Renal pelvis (tissue), 4 donors: ENCODE data around the gene ST6GALNAC4. TPM values are rescaled to one million over a fixed set of nuclear protein-coding genes. Genes with fewer than 3 reads are reported as not detected.
"Not testable (repeated sequence)": the region's sequence is repeated elsewhere in the genome, so short reads cannot be mapped to it uniquely, and the experiment has no call there.

ENCODE experiments used
- DNase-seq: peaks from one replicate; pipeline ENCODE4 v3.0.0-alpha.2; 2013
- polyA plus RNA-seq, 3 donors: library from polyadenylated mRNA; unstranded; fragments of 120-200 nt; gene quantifications; one replicate each; pipeline ENCODE4 v1.2.1, GENCODE V29; 2013; ENCODE audit not compliant: insufficient read length in 3 of 3

ST6GALNAC4 gene
- polyA plus RNA-seq, 3 donors, result 13.5 to 17.2 (median 16.1) TPM

DNA sequence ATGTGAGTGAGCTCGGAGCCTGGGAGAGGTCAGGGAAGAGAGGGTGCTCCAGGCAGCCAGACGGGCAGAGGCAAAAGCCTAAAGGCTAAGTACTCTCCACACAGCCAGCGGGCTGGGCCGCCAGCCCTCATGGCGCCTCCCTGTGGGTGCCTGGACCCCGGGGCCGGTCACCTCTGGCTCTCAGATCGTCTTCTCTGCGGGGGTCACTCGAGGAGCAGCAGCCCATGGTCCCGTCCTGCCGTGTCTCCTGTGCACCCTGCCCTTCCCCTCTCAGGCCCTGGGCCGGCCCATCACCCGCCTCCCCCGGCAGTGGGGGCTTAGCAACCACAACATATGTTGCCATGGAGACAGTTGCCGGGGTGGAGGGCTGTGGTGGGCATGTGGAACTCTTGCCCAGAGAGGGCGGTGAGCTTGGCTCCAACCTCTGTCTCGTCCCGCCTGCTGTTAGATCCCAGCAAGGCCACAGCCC is 43.6 kb downstream of the ST6GALNAC4 start:
- DNase-seq, result no peak

DNA sequence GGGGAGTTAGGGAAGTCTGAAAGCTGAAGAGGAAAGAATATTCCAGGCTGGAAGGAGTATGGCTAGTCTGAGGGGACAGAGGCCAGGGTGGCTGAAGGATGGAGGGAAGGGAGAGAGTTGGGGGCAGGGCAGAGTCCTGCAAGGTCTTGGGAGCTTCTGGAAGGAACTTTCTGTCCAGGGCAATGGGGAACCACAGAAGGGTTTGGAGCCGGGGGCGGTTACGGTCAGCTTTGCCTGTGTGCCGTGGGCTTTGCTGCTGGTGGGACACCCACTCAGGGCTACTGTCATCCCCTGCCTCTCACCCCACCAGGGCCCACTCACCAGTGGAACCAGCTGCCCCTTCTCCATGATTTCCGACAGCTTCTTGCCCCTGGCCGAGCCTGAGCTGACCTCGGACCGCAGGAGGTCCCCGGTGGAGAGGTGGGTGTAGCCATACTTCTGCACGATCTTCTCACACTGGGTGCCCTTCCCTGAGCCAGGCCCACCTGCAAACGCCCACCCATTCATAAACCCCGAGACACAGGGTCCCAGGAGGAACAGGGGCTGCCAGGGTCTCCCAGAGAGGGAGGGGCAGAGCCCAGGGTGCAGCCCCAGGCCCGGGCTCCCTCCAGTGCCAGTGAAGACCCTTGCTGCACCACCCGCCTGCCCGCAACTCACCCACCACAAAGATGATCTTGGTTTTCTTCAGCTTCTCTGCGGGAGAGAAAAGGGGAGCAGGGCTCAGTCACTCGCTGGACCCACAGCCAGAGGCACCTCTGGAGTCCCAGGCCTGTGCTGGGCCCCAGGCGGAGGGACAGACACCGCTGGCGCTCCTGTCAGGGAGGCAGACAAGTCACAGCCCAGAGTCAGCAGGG is 44.2 kb downstream of the ST6GALNAC4 start:
- no peak for DNase-seq

DNA sequence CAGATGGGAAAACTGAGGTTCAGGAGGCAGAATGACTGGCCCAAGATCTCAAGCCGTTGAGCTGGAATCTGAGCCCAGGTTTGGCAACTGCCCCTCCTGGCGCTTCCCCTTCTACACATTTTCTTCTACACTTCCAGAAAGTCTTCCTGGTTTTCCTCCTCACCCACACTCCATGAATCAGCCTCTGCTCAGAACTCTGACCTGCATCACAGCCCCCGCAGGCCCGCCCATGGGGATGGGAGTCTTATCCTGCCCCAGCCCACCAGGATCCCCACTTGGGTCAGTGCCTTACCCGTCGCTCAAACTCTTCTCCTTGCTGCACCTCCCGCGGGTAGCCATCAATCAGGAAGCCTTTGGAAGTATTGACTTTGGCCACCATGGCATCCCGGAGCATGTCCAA is 45.3 kb downstream of the ST6GALNAC4 start:
- no peak for DNase-seq

DNA sequence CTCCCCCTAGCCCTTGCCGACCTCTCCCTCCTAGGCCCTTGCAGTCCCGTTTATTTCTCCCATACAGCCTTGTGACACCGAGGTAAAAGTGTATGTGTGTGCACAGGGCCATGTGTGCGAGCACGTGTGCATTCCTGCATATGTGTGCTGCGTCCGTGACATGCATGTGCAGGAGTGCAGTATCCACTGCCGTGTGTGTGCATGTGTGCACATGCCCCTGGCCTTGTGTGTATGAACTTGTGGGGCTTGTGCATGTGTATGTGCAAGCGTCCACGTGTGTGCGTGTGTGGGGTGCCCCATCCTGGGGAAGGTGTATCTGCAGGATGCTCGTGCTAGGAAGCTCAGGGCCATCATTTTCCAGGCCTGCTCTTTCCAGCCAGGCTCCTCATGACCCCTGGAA is 46.0 kb downstream of the ST6GALNAC4 start:
- DNase-seq, result no peak

DNA sequence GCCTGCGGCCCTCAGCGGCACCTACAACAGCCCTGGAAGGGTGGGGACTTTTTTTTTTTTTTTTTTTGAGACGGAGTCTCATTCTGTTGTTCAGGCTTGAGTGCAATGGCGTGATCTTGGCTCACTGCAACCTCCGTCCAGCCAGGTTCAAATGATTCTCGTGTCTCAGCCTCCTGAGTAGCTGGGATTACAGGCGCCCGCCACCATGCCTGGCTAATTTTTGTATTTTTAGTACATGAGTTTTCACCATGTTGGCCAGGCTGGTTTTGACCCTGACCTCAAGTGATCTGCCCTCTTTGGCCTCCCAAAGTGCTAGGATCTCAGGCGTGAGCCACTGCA is 46.7 kb downstream of the ST6GALNAC4 start:
- not testable (repeated sequence) for DNase-seq

DNA sequence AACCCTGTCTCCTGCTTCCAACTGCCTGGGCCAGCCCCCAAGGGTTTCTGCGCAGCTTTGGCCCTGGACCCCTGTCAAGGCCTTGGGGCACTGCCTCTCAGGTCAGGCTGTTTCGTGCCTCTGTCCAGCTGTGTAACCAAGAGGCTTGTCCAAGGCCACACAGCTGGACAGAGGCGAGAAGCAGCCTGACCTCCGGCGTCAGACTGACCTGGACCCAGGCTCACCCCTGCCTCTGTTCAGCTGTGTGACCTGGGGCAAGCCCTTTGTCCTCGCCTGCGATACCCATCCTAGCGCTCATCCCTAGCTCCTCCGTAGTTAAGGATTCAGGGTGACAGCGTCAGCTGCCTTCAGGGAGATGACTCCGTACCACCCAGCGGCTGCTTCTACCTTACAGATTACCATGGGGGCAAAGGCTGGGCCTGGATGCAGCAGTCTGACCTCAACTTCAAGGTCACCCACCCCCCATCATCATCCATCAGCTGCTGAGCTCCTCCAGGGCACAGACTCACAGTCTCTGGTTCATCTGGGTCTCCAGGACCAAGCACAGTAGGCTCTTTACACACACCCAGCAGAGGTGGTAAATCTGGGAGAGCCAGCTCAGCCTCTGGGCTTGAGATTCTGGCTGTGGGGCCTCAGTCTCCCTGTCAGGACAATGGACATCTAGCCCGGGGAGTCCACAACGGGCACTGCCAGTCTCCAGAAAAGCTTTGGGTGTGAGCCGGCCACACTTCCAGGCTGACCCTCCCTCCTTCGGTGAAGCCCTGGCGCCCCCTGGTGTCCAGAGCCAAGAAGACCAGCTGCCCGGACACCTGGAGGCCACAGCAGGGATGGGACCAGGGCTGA is 47.3 kb downstream of the ST6GALNAC4 start:
- DNase-seq, result peak; percentile 73

DNA sequence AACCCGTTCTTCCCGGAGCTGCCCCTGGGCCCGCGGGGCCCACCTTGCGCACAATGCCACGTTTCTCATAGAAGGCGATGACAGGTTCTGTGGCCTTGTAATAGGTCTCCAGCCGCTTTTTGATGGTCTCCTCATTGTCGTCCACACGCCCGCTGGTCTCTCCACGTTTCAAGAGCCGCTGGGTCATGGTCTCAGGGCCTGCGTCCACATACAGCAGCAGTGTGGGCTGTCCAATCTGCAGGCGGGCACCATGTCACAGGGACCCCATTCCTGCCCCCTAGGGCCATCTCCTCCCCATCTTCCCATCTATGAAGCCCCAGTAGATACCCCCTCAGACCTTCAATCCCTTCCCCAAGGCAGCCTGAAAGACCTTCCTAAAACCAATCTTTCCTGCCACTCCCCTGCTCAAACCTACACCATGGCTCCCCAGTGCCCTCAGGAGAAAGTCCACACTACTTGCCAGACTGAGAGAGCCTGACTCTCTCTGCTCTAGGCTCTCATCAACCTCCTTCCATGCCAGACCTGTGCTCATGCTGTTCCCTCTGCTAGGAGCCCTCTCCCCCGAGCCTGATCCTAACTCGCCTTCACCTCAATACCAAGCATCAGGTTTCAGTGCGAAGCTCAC is 48.5 kb downstream of the ST6GALNAC4 start:
- DNase-seq, result no peak

DNA sequence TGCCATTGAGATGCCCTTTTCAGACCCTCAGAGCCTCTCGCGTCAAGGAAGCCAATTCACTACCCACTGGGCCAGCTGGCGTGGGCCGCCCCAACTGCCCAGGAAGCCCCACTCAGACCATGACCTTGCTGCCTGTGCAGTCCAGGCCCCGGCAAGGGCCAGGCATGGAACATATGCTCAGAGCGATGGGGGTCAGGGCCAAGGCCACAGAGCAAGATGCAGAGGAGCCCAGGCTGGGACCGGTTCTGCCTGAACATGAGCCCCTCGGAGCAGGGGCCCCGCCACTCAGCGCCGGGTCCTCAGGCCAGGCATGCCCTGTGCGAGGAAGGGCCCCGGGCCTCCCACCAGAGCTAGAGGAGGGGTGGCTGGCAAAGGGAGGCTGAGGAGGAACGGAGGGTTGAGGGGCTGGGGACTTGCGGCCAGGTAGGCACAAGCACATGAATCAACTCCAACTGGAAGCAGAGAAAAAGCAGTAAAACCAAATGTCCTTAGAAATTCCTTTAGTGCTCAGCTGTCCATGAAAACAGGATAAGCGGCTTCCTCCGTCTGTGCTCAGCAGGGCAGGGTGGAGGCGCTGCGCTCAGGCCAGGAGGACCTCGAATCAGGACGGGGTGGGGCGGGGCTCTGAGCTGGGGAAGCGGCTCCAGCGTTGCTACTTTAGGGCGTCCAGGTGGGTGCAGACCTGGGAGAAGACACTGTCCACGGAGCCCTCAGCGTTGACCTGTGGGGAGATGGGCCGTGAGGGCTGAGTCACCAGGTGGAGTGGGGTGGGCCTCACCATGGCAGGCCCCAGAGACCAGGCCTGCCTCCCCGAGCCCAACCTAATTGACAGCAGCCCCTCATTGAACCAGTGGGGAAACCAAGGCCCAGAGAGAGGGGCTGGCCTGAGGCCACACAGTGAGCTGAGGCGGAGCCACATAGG is 49.2 kb downstream of the ST6GALNAC4 start:
- no peak for DNase-seq

DNA sequence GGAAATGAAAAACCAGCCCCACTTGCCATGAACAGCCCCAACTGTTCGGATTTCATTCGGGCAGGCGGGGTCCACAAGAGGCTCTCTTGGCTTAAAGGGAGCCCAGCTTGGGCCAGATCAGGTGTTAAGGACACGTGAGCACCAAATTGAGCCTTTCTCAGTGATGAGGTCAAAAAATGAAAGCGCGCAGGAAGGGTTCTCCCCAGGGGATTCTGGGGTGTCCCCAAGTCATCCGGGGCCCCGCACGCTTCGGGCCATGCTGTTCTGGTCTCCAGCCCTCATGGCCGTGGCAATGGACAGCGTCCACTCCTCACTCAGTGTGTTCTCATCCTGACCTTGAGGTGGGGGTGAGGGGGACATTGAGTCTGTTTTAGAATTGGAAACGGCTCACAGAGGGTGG is 50.3 kb downstream of the ST6GALNAC4 start:
- DNase-seq, result no peak

DNA sequence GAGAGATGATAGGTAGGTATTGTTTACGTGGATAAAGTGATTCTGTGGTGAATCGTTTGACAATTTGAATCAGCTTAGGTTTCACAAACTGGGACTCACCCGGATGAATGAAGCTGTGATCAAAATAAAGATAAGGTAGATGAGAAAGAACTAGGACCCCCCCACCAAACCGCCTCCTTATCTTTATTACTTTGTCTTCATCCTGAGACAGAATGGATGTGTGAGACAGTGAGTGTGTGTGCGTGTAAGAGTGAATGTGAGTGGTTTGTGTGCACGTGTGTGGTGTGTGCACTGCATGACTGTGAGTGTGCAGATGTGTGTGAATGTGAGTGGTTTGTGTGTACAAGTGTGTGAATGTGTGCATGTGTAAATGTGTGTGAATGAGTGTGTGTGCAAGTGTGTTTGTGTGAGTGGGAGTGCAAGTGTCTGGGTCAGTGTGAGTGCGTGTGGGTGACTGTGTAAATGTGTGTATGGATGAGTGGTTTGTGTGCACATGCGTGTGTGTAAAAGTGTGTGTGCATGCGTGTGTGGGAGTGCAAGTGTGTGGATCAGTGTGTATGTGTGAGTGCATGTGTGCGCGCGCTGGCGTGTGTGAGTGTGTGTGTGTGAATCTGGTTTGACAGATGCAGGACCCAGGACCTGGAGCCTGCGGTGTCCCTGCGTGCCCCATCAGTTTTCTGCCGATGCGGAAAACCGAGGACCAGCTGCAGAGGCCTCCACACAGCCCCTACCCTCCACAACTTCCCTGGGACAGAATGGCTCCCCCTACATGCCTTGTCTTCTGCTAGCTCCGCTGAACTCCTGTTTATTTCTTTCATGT is 51.0 kb downstream of the ST6GALNAC4 start:
- DNase-seq, result no peak

DNA sequence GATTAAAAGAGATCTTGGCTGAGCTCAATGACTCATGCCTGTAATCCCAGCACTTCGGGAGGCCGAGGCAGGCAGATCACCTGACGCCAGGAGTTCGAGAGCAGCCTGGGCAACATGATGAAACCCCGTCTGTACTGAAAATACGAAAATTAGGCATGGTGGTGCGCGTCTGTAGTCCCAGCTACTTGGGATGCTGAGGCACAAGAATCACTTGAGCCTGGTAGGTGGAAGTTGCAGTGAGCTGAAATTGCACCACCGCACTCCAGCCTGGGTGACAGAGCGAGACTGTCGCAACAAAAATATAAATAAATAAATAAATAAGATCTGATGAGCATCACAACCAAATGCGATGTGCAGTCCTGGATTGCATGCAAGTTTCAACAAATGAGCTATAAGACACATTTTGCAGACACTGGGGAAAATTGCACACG is 53.6 kb downstream of the ST6GALNAC4 start:
- DNase-seq, result no peak

DNA sequence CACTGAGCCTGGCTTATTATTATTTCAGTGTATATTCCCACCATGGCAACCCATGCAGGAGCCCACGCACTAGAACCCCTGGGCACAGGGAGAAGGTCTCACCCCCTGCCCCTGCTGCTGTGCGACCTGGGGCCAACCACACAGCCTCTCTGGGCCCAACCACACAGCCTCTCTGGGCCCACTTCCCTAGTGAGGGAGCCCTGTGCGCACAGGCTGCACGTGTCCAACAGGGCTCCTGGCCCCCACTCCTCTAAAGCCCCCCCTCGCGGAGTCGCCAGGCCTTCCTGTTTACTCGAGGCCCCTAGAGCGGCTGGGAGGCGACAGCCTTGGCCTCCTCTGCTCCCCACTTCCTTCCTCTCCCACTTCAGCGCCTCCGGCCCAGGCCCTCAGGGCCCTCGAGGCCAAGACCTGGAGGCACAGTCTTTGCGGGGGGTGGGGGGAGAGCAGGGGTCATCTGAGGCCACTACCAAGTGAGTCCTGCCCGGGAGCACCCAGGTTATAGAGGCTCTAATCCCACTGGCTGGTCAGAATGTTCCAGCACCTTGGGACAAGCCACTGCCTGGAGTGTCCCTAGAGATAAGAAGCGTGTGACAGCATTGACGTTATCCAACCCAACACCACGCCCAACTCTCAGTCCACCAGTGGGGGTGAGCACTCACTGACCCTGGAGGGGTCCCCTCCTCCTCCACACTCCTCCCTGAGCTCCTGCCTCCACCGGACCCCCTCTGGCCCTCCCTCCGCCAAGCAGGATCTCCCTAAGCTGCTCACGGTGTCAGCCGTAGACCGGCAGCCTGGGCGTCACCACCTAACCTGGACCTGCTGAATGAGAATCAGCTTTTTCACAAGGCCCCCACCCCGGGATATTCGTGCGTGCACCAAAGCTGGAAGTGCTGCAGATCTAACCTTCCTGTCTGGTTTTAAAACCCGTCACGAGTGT is 54.5 kb downstream of the ST6GALNAC4 start:
- DNase-seq, result no peak

DNA sequence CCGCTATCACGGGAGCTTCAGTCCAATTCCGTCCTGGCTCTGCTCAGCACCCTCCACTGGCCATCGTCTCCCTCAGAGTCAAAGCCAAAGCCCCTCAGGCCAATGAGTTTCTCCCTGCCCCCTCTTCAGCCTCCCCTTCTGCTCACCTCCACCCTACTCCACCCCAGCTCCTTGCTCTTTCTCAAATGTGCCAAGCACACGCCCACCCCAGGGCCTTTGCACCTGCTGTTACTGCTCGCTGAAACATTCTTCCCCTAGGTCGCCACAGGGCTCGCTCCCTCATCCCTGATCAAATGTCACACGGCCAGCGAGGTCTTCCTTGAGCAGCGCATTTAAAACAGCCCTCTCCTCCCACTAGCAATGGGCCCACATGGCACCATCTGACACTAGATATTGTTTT is 56.1 kb downstream of the ST6GALNAC4 start:
- no peak for DNase-seq

DNA sequence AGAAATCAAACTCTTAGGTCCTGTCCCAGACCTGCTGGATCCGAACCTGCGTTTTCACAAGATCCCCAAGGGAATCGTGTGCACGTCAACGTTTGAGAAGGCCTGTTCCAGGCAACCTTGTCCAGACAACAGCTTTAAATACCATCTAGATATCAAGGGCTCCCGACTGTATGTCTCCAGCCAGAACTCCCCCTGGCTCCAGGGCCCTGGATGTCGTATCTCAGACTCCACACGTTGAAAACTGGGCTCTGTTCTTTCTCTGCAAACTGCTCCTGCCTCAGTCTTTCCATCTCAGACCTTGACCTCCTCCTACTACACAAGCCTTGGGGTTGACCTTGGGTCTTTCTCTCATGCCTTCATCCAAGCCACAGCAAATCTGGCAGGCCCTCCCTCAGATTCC is 56.6 kb downstream of the ST6GALNAC4 start:
- DNase-seq, result no peak

DNA sequence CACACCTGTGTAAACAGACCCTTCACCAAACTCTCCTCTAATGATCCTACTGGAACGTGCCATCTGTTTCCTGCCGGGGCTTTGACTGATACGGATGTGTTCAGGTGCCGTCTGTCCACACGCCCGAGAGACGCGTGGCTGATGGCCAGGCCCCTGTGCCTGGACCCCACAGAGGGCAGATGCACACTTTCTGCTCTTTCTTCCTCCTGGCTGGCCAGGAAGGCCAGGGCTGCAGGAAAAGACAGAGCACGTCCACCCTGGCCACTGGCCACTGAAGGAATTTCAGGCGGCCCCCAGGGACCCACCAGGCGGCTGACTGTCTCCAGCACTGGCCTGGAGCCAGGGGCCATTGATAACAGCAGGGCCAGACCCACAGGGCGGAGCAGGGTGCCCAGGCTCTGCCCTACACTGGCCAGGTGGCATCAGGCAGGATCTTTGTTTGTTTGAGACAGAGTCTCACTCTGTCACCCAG is 58.8 kb downstream of the ST6GALNAC4 start:
- no peak for DNase-seq
